Measurements from ENCODE around the gene NOD2.

Gene NOD2

GRCh38 chr16:50712956-50713355 is 19.6 kb downstream of the NOD2 start:
- no peak for DNase-seq (ENCODE audit: low read depth)
- TF ChIP-seq, protein P1, sequence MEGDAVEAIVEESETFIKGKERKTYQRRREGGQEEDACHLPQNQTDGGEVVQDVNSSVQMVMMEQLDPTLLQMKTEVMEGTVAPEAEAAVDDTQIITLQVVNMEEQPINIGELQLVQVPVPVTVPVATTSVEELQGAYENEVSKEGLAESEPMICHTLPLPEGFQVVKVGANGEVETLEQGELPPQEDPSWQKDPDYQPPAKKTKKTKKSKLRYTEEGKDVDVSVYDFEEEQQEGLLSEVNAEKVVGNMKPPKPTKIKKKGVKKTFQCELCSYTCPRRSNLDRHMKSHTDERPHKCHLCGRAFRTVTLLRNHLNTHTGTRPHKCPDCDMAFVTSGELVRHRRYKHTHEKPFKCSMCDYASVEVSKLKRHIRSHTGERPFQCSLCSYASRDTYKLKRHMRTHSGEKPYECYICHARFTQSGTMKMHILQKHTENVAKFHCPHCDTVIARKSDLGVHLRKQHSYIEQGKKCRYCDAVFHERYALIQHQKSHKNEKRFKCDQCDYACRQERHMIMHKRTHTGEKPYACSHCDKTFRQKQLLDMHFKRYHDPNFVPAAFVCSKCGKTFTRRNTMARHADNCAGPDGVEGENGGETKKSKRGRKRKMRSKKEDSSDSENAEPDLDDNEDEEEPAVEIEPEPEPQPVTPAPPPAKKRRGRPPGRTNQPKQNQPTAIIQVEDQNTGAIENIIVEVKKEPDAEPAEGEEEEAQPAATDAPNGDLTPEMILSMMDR (conservative IDR thresholded peaks at IDR 0.05; ENCODE audit: control insufficient read depth, insufficient read depth, low read depth, low read length): no peak
- no peak overlapping the region for H3K4me3 ChIP-seq (ENCODE audit: control insufficient read depth, low read depth, low read length)

DNA sequence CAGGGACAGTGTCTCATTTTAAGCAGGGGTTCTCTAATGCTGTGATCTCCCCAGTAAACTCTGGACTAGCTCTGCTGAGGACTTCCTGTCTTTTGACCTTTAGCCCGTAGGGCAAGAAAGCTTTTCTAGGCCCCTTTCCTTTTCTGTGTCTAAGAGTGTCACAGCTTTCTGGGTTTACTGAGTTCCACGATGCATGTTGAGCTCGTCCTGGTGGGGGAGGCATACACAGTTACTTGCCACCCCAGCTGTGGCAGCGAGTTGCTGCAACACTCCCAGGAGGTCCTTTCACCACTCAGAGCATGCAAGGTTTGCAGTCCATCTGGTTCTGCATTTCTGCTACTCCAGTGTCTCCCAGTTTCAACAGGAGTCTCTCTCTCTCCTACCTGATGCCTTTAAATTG is 23.7 kb downstream of the NOD2 start:
- no peak overlapping the region for H3K4me3 ChIP-seq (ENCODE audit: control insufficient read depth, low read depth, low read length)
- no peak for DNase-seq (ENCODE audit: low read depth)
- TF ChIP-seq, protein P1 (conservative IDR thresholded peaks at IDR 0.05; ENCODE audit: control insufficient read depth, insufficient read depth, low read depth, low read length): no peak

- no peak for DNase-seq (ENCODE audit: low read depth)
- H3K4me3 ChIP-seq (ENCODE audit: control insufficient read depth, low read depth, low read length): no peak overlapping the region
Observed at GRCh38 chr16:50717494-50717893, 24.1 kb downstream of the NOD2 start.

GRCh38 chr16:50718061-50718760 is 24.8 kb downstream of the NOD2 start:
- no peak overlapping the region for H3K4me3 ChIP-seq (ENCODE audit: control insufficient read depth, low read depth, low read length)
- TF ChIP-seq, protein P1 (conservative IDR thresholded peaks at IDR 0.05; ENCODE audit: control insufficient read depth, insufficient read depth, low read depth, low read length): no peak
- DNase-seq (ENCODE audit: low read depth): peak; percentile 70

More at GRCh38 chr16:50717494-50717893, 24.1 kb downstream of the NOD2 start:
- TF ChIP-seq, protein P1 (conservative IDR thresholded peaks at IDR 0.05; ENCODE audit: control insufficient read depth, insufficient read depth, low read depth, low read length): no peak

- no peak overlapping the region for H3K4me3 ChIP-seq (ENCODE audit: control insufficient read depth, low read depth, low read length)
- TF ChIP-seq, protein P1 (conservative IDR thresholded peaks at IDR 0.05; ENCODE audit: control insufficient read depth, insufficient read depth, low read depth, low read length): no peak
- no peak for DNase-seq (ENCODE audit: low read depth)
Observed at GRCh38 chr16:50718761-50719400, 25.5 kb downstream of the NOD2 start.

- TF ChIP-seq, protein P1 (conservative IDR thresholded peaks at IDR 0.05; ENCODE audit: control insufficient read depth, insufficient read depth, low read depth, low read length): no peak
- DNase-seq (ENCODE audit: low read depth): no peak
- no peak overlapping the region for H3K4me3 ChIP-seq (ENCODE audit: control insufficient read depth, low read depth, low read length)
Observed at GRCh38 chr16:50719401-50720337, 26.3 kb downstream of the NOD2 start.
